Liver (tissue), 9 donors: ENCODE data around the gene SEH1L. TPM values are rescaled to one million over a fixed set of nuclear protein-coding genes. Genes with fewer than 3 reads are reported as not detected.

Experiments used
- DNase-seq: peaks from one replicate; pipeline ENCODE4 v3.0.0-alpha.2; 2017; ENCODE audit warnings: low spot score
- H3K27ac ChIP-seq, 2 donors: one replicate each; pipeline ENCODE4 v1.7.0; 2013; ENCODE audit warnings: inconsistent platforms in 2 of 2, low read length in 2 of 2, control low read depth in 1 of 2, low read depth in 1 of 2, mild to moderate bottlenecking in 1 of 2
- H3K27me3 ChIP-seq, 4 donors: one replicate each; pipeline versions ENCODE4 v1.6.1 to v1.7.0; 2013; ENCODE audit warnings: low read length in 3 of 4, inconsistent platforms in 1 of 4, mild to moderate bottlenecking in 1 of 4, moderate library complexity in 1 of 4; ENCODE audit not compliant: control insufficient read depth in 4 of 4, insufficient read depth in 4 of 4
- H3K36me3 ChIP-seq, 4 donors: one replicate each; pipeline versions ENCODE4 v1.6.1 to v1.7.0; 2013; ENCODE audit warnings: low read length in 3 of 4, mild to moderate bottlenecking in 3 of 4, low read depth in 1 of 4, moderate library complexity in 1 of 4; ENCODE audit not compliant: control insufficient read depth in 4 of 4, insufficient read depth in 3 of 4
- H3K4me1 ChIP-seq, 4 donors: one replicate each; pipeline versions ENCODE4 v1.6.1 to v1.7.0; 2013; ENCODE audit warnings: low read length in 3 of 4, mild to moderate bottlenecking in 3 of 4, moderate library complexity in 1 of 4; ENCODE audit not compliant: control insufficient read depth in 4 of 4, insufficient read depth in 4 of 4
- H3K4me3 ChIP-seq, 3 donors: one replicate each; pipeline versions ENCODE4 v1.6.1 to v1.7.0; 2013; ENCODE audit warnings: low read length in 3 of 3, control low read depth in 1 of 3, low read depth in 1 of 3, mild to moderate bottlenecking in 1 of 3
- H3K9ac ChIP-seq, 2 donors: one replicate each; pipeline ENCODE4 v1.7.0; 2013; ENCODE audit warnings: low read length in 2 of 2, mild to moderate bottlenecking in 2 of 2, moderate library complexity in 2 of 2, control low read depth in 1 of 2, low read depth in 1 of 2
- H3K9me3 ChIP-seq, 4 donors: one replicate each; pipeline versions ENCODE4 v1.6.1 to v1.7.0; 2013; ENCODE audit warnings: low read length in 3 of 4; ENCODE audit not compliant: control insufficient read depth in 4 of 4
- CTCF ChIP-seq: fragments of 150-350 bp; IDR thresholded peaks from 2 replicates; pipeline ENCODE4 v1.5.1; 2017; ENCODE audit warnings: improper control_type of control experiment, low read depth, low read length; ENCODE audit not compliant: missing input control
- EGR1 ChIP-seq, 2 donors: IDR thresholded peaks; 2 replicates each; pipeline ENCODE4 v1.6.1; 2016 to 2018; ENCODE audit warnings: antibody characterized with exemption in 2 of 2, low read depth in 2 of 2
- FOXA1 ChIP-seq: IDR thresholded peaks from 2 replicates; pipeline ENCODE4 v1.6.1; 2016; ENCODE audit warnings: antibody characterized with exemption
- FOXA2 ChIP-seq: IDR thresholded peaks from 2 replicates; pipeline ENCODE4 v1.6.1; 2016; ENCODE audit warnings: antibody characterized with exemption
- GABPA ChIP-seq, 2 donors: IDR thresholded peaks in 1 of 2; conservative IDR thresholded peaks in 1 of 2; 2 replicates each; pipeline ENCODE4 v1.6.1; 2016; ENCODE audit warnings: antibody characterized with exemption in 2 of 2, mild to moderate bottlenecking in 1 of 2, moderate library complexity in 1 of 2
- HNF4A ChIP-seq, 2 donors: conservative IDR thresholded peaks; 2 replicates each; pipeline ENCODE4 v1.6.1; 2016; ENCODE audit warnings: antibody characterized with exemption in 2 of 2, mild to moderate bottlenecking in 2 of 2
- HNF4G ChIP-seq: IDR thresholded peaks from 2 replicates; pipeline ENCODE4 v1.6.1; 2016; ENCODE audit warnings: antibody characterized with exemption
- JUND ChIP-seq, 2 donors: IDR thresholded peaks; 2 replicates each; pipeline ENCODE4 v1.6.1; 2016; ENCODE audit warnings: antibody characterized with exemption in 2 of 2
- NR2F2 ChIP-seq: IDR thresholded peaks from 2 replicates; pipeline ENCODE4 v1.6.1; 2016; ENCODE audit warnings: antibody characterized with exemption
- RAD21 ChIP-seq, 2 donors: IDR thresholded peaks; 2 replicates each; pipeline ENCODE4 v1.6.1; 2016; ENCODE audit warnings: antibody characterized with exemption in 2 of 2, mild to moderate bottlenecking in 2 of 2
- RXRA ChIP-seq, 2 donors: IDR thresholded peaks; 2 replicates each; pipeline ENCODE4 v1.6.1; 2017 to 2018; ENCODE audit warnings: antibody characterized with exemption in 2 of 2, mild to moderate bottlenecking in 1 of 2
- SP1 ChIP-seq: IDR thresholded peaks from 2 replicates; pipeline ENCODE4 v1.6.1; 2018; ENCODE audit warnings: antibody characterized with exemption, mild to moderate bottlenecking
- YY1 ChIP-seq: IDR thresholded peaks from 2 replicates; pipeline ENCODE4 v1.6.1; 2016; ENCODE audit warnings: antibody characterized with exemption, mild to moderate bottlenecking
- WGBS: extraction: QIAGEN DNeasy Blood & Tissue Kit; methylation state at CpG from one replicate; pipeline ENCODE4 v1.1.7; 2013; 5-methylcytosine and 5-hydroxymethylcytosine counted together
- polyA plus RNA-seq, 2 donors: library from polyadenylated mRNA; stranded (reverse) in 1 of 2; unstranded in 1 of 2; fragments of 200-250 nt in 1 of 2; fragments of >200 nt in 1 of 2; fragmentation: Nextera tagmentation in 1 of 2; extraction: Ambion mirVana in 1 of 2; gene quantifications; one replicate each; pipeline versions ENCODE4 v1.2.1 to v1.2.3, GENCODE V29; 2013 to 2015
- total RNA-seq, 2 donors: library from RNA; depleted of rRNA; stranded (reverse); fragments of >200 nt; gene quantifications; one replicate each; pipeline ENCODE4 v1.2.3, GENCODE V29; 2014
- TF ChIP-seq, protein P1 (sequence below): IDR thresholded peaks from 2 replicates; pipeline ENCODE4 v1.6.1; 2016; ENCODE audit warnings: antibody characterized with exemption
- TF ChIP-seq, protein P2 (sequence below): IDR thresholded peaks from 2 replicates; pipeline ENCODE4 v1.6.1; 2016; ENCODE audit warnings: antibody characterized with exemption
- TF ChIP-seq, protein P3 (sequence below): IDR thresholded peaks from 2 replicates; pipeline ENCODE4 v1.6.1; 2016; ENCODE audit warnings: antibody characterized with exemption, mild to moderate bottlenecking
- TF ChIP-seq, protein P4 (sequence below): IDR thresholded peaks from 2 replicates; pipeline ENCODE4 v1.6.1; 2016; ENCODE audit warnings: antibody characterized with exemption
- donor health status: healthy.
- donor health status: healthy.
- donor health status: healthy.
- donor health status: healthy.
- donor health status: healthy.

Gene SEH1L
- total and polyA plus RNA-seq, 4 donors, result 12.2 to 28.5 (median 16.8) TPM

DNA sequence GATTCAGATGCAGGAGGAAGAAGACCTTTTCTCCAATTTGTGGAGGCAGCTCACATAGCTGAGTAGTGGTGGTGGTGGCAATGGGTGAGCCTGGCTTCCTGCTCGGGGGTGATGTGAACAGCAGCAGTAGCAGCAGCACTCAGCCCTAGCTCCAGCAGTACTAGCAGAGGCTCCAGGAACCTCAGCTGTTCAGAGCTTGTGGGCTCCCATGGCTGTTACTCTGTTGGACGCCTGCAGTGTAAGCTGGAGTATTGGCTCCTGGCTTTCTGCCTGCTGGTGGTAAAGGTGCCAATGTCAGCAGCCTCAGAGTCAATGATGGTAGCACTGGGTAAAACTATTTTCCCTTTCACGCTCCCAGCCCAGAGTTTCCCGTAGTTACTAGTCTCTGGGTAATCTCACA lies 3.1 kb upstream of the SEH1L start:
- H3K27ac ChIP-seq, result peak overlapping the region; percentile 6 to 50
- no peak overlapping the region for H3K4me3 ChIP-seq
- H3K27me3 ChIP-seq, result no peaks in the 10 kb centered on the region
- no peaks in the 10 kb centered on the region for H3K36me3 ChIP-seq
- DNase-seq, result no peak
- H3K9me3 ChIP-seq, result no peaks in the 10 kb centered on the region
- TF ChIP-seq, protein P1, sequence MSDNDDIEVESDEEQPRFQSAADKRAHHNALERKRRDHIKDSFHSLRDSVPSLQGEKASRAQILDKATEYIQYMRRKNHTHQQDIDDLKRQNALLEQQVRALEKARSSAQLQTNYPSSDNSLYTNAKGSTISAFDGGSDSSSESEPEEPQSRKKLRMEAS, result no peak
- TF ChIP-seq FOXA1, result no peak
- TF ChIP-seq JUND (IDR thresholded peaks at IDR 0.05), result no peak
- no peak for TF ChIP-seq SP1
- TF ChIP-seq GABPA (IDR thresholded peaks at IDR 0.05 in 1 of 2, conservative IDR thresholded peaks at IDR 0.05 in 1 of 2), result no peak
- no peak for TF ChIP-seq RAD21 (IDR thresholded peaks at IDR 0.05)
- TF ChIP-seq HNF4G, result no peak
- TF ChIP-seq, protein P2, sequence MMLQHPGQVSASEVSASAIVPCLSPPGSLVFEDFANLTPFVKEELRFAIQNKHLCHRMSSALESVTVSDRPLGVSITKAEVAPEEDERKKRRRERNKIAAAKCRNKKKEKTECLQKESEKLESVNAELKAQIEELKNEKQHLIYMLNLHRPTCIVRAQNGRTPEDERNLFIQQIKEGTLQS, result no peak
- peak; percentile 31 for TF ChIP-seq FOXA2
- TF ChIP-seq NR2F2, result no peak
- TF ChIP-seq RXRA (IDR thresholded peaks at IDR 0.05), result peak in 1 of 2 donors; percentile 34
- TF ChIP-seq YY1, result peak; percentile 66
- H3K4me1 ChIP-seq, result peaks cover 9 to 18% (median 16%) of the 10 kb centered on the region in 4 donors
- H3K9ac ChIP-seq, result no peak overlapping the region
- WGBS, result 18% methylated on average over 4 of the region's 4 CpGs

DNA sequence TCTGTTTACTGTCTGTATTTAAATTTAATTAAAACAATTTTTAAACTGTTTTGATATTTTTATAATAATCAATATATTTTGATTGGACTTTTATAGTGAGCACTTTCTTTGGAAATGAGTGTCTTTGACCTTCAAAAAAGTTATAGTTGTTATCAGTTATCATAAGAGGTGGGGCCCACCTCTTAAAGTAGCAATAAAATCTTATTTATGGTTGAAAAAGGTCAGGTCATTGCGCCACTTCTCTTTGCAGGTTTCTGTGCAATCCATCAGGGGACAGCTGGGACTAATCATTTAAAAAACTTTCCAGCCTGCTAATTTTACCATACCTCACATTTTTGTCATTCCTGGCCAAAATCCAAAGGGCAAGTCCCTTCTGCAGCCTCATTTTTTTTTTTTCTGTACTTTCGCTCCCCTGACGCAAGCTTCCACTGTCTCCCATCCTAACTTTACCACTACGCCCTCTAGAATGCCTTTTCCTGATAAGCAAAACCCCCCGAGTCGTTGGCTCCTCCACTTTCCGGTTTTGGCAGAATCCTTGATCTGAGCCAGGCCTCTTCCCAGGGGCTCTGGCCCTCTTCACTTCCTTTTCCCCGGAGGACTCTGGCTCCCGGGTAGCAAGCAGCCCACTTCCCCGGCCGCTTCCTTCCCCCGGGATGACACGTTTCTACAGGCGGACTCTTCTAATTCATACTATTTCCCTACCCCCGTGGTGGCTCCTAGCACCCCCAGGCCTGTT lies 1.1 kb upstream of the SEH1L start:
- 4% methylated on average over 15 of the region's 15 CpGs for WGBS
- Histone ChIP-seq H3K27ac (peak overlapping the region; percentile 97 to 100), H3K9ac (peak overlapping the region; percentile 86 to 98), H3K4me3 (peak overlapping the region; percentile 63 to 71 (median 70)), H3K4me1 (peaks cover 9 to 21% (median 16%) of the 10 kb centered on the region in 4 donors), H3K9me3 (no peaks in the 10 kb centered on the region), H3K27me3 (no peaks in the 10 kb centered on the region), H3K36me3 (no peaks in the 10 kb centered on the region)
- DNase-seq, result peak; percentile 59
- TF ChIP-seq RXRA (IDR thresholded peaks at IDR 0.05) (peak in 1 of 2 donors; percentile 34), GABPA (IDR thresholded peaks at IDR 0.05 in 1 of 2, conservative IDR thresholded peaks at IDR 0.05 in 1 of 2) (peak in 1 of 2 donors; percentile 15), FOXA2 (no peak), NR2F2 (peak; percentile 60), HNF4A (conservative IDR thresholded peaks at IDR 0.05) (peak; percentile 32 to 51), SP1 (peak; percentile 52), EGR1 (IDR thresholded peaks at IDR 0.05; ENCODE audit: low read depth in 2 of 2) (peak in 1 of 2 donors; percentile 22), CTCF (no peak)
- TF ChIP-seq, protein P3, sequence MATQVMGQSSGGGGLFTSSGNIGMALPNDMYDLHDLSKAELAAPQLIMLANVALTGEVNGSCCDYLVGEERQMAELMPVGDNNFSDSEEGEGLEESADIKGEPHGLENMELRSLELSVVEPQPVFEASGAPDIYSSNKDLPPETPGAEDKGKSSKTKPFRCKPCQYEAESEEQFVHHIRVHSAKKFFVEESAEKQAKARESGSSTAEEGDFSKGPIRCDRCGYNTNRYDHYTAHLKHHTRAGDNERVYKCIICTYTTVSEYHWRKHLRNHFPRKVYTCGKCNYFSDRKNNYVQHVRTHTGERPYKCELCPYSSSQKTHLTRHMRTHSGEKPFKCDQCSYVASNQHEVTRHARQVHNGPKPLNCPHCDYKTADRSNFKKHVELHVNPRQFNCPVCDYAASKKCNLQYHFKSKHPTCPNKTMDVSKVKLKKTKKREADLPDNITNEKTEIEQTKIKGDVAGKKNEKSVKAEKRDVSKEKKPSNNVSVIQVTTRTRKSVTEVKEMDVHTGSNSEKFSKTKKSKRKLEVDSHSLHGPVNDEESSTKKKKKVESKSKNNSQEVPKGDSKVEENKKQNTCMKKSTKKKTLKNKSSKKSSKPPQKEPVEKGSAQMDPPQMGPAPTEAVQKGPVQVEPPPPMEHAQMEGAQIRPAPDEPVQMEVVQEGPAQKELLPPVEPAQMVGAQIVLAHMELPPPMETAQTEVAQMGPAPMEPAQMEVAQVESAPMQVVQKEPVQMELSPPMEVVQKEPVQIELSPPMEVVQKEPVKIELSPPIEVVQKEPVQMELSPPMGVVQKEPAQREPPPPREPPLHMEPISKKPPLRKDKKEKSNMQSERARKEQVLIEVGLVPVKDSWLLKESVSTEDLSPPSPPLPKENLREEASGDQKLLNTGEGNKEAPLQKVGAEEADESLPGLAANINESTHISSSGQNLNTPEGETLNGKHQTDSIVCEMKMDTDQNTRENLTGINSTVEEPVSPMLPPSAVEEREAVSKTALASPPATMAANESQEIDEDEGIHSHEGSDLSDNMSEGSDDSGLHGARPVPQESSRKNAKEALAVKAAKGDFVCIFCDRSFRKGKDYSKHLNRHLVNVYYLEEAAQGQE, result peak; percentile 40
- TF ChIP-seq, protein P4, sequence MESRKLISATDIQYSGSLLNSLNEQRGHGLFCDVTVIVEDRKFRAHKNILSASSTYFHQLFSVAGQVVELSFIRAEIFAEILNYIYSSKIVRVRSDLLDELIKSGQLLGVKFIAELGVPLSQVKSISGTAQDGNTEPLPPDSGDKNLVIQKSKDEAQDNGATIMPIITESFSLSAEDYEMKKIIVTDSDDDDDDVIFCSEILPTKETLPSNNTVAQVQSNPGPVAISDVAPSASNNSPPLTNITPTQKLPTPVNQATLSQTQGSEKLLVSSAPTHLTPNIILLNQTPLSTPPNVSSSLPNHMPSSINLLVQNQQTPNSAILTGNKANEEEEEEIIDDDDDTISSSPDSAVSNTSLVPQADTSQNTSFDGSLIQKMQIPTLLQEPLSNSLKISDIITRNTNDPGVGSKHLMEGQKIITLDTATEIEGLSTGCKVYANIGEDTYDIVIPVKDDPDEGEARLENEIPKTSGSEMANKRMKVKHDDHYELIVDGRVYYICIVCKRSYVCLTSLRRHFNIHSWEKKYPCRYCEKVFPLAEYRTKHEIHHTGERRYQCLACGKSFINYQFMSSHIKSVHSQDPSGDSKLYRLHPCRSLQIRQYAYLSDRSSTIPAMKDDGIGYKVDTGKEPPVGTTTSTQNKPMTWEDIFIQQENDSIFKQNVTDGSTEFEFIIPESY, result no peak
